Measurements from ENCODE around the gene TOX3. TPM values are rescaled to one million over a fixed set of nuclear protein-coding genes. Genes with fewer than 3 reads are reported as not detected.

TOX3 gene
- total and polyA plus RNA-seq, 2 of the 13 experiments (the other 11 are each of a cell fraction or from before 2014, with no cell fraction given), result 14.5 to 98.6 TPM

DNA sequence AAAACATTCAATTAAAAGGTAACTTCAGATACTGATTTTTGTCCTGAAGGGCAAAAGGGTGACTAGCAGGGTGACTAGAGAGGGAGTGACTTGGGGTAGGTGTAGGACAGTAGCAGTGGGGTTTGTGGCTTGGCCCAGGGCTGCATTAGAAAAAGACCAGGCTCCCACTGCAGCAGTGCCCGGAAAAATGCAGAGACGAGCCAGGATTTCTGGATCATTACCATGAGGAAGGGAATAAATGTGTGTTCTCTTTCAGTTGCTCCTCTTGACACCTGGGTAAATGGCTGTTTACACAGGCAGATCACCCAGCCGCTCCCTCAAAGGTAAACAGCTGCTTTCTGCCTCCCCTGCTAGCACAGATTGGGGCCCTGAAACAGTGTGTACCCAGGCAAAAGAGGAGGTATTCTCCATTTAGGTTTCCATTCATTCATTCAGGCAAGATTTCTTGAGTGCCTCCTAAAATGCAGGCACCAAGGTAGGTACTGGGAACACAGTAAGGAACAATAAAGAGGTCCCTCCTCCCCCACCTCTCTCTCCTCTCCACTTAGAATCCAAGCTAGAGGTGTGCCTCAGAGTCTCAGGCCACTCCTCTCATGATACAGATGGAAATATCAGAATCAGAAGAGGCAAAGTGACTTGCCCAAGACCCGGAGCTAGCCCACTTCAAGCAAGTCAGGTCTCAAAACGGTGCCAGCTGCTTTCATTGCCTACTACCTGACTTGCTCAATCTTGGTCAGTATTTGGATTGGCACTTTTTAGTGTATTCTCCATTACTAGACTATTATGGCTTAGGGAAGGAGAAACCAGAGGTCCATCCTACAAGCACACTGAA is 15.2 kb upstream of the TOX3 start (continued):
- TF ChIP-seq, protein P1, sequence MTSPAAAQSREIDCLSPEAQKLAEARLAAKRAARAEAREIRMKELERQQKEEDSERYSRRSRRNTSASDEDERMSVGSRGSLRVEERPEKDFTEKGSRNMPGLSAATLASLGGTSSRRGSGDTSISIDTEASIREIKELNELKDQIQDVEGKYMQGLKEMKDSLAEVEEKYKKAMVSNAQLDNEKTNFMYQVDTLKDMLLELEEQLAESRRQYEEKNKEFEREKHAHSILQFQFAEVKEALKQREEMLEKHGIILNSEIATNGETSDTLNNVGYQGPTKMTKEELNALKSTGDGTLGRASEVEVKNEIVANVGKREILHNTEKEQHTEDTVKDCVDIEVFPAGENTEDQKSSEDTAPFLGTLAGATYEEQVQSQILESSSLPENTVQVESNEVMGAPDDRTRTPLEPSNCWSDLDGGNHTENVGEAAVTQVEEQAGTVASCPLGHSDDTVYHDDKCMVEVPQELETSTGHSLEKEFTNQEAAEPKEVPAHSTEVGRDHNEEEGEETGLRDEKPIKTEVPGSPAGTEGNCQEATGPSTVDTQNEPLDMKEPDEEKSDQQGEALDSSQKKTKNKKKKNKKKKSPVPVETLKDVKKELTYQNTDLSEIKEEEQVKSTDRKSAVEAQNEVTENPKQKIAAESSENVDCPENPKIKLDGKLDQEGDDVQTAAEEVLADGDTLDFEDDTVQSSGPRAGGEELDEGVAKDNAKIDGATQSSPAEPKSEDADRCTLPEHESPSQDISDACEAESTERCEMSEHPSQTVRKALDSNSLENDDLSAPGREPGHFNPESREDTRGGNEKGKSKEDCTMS (CRISPR knock-in tag; conservative IDR thresholded peaks at IDR 0.05), result 0 out of 2 replicates have a peak, but pooled peaks have one; percentile 78
- no peak for TF ChIP-seq RFX3 (CRISPR knock-in tag; IDR thresholded peaks at IDR 0.05)
- TF ChIP-seq IRX3 (CRISPR knock-in tag; IDR thresholded peaks at IDR 0.05; ENCODE audit: borderline replicate concordance, low read depth), result no peak
- no peak for TF ChIP-seq ZNF337 (CRISPR knock-in tag; IDR thresholded peaks at IDR 0.05; ENCODE audit: borderline replicate concordance, low read depth)
- TF ChIP-seq POGZ (CRISPR knock-in tag; IDR thresholded peaks at IDR 0.05), result peak; percentile 60
- no peak for TF ChIP-seq NFE2L2 (IDR thresholded peaks at IDR 0.05; ENCODE audit: low read length)
- 0 out of 2 replicates have a peak, but pooled peaks have one; percentile 18 for TF ChIP-seq FOXK2 (IDR thresholded peaks at IDR 0.05)
- peak; percentile 78; the same call in 1 of the 2 replicates for TF ChIP-seq ZNF510 (CRISPR knock-in tag; IDR thresholded peaks at IDR 0.05; ENCODE audit: low read depth)
- peak; percentile 89 for TF ChIP-seq ELF3 (CRISPR knock-in tag; IDR thresholded peaks at IDR 0.05)
- TF ChIP-seq, protein P2, sequence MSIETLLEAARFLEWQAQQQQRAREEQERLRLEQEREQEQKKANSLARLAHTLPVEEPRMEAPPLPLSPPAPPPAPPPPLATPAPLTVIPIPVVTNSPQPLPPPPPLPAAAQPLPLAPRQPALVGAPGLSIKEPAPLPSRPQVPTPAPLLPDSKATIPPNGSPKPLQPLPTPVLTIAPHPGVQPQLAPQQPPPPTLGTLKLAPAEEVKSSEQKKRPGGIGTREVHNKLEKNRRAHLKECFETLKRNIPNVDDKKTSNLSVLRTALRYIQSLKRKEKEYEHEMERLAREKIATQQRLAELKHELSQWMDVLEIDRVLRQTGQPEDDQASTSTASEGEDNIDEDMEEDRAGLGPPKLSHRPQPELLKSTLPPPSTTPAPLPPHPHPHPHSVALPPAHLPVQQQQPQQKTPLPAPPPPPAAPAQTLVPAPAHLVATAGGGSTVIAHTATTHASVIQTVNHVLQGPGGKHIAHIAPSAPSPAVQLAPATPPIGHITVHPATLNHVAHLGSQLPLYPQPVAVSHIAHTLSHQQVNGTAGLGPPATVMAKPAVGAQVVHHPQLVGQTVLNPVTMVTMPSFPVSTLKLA (IDR thresholded peaks at IDR 0.05), result no peak
- no peak for TF ChIP-seq SMYD3 (CRISPR knock-in tag; IDR thresholded peaks at IDR 0.05)
- TF ChIP-seq ZNF703 (CRISPR knock-in tag; IDR thresholded peaks at IDR 0.05; ENCODE audit: borderline replicate concordance), result no peak
- TF ChIP-seq RXRA (CRISPR knock-in tag; IDR thresholded peaks at IDR 0.05), result no peak
- 0 out of 2 replicates have a peak, but pooled peaks have one; percentile 73 for TF ChIP-seq ZNF570 (CRISPR knock-in tag; IDR thresholded peaks at IDR 0.05; ENCODE audit: borderline replicate concordance)
- TF ChIP-seq, protein P3, sequence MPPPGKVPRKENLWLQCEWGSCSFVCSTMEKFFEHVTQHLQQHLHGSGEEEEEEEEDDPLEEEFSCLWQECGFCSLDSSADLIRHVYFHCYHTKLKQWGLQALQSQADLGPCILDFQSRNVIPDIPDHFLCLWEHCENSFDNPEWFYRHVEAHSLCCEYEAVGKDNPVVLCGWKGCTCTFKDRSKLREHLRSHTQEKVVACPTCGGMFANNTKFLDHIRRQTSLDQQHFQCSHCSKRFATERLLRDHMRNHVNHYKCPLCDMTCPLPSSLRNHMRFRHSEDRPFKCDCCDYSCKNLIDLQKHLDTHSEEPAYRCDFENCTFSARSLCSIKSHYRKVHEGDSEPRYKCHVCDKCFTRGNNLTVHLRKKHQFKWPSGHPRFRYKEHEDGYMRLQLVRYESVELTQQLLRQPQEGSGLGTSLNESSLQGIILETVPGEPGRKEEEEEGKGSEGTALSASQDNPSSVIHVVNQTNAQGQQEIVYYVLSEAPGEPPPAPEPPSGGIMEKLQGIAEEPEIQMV (CRISPR knock-in tag; IDR thresholded peaks at IDR 0.05; ENCODE audit: low read depth), result no peak; the same call in 1 of the 2 replicates
- TF ChIP-seq TOE1 (CRISPR knock-in tag; IDR thresholded peaks at IDR 0.05), result no peak
- TF ChIP-seq, protein P4, sequence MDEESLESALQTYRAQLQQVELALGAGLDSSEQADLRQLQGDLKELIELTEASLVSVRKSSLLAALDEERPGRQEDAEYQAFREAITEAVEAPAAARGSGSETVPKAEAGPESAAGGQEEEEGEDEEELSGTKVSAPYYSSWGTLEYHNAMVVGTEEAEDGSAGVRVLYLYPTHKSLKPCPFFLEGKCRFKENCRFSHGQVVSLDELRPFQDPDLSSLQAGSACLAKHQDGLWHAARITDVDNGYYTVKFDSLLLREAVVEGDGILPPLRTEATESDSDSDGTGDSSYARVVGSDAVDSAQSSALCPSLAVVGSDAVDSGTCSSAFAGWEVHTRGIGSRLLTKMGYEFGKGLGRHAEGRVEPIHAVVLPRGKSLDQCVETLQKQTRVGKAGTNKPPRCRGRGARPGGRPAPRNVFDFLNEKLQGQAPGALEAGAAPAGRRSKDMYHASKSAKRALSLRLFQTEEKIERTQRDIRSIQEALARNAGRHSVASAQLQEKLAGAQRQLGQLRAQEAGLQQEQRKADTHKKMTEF (CRISPR knock-in tag; IDR thresholded peaks at IDR 0.05), result peak; percentile 0; the same call in 1 of the 2 replicates
- TF ChIP-seq JUNB (CRISPR knock-in tag; IDR thresholded peaks at IDR 0.05; ENCODE audit: borderline replicate concordance), result no peak
- no peak for TF ChIP-seq NFIB (CRISPR knock-in tag; IDR thresholded peaks at IDR 0.05; ENCODE audit: borderline replicate concordance)
- TF ChIP-seq, protein P5, sequence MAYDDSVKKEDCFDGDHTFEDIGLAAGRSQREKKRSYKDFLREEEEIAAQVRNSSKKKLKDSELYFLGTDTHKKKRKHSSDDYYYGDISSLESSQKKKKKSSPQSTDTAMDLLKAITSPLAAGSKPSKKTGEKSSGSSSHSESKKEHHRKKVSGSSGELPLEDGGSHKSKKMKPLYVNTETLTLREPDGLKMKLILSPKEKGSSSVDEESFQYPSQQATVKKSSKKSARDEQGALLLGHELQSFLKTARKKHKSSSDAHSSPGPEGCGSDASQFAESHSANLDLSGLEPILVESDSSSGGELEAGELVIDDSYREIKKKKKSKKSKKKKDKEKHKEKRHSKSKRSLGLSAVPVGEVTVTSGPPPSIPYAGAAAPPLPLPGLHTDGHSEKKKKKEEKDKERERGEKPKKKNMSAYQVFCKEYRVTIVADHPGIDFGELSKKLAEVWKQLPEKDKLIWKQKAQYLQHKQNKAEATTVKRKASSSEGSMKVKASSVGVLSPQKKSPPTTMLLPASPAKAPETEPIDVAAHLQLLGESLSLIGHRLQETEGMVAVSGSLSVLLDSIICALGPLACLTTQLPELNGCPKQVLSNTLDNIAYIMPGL (CRISPR knock-in tag; IDR thresholded peaks at IDR 0.05; ENCODE audit: borderline replicate concordance in 1 of 2, low read depth in 1 of 2), result peak in 1 of 2 experiments; percentile 51; a peak in 2 of 4 replicates
